A549 (cell line): Measurements from ENCODE around the gene NXPH4. TPM values are rescaled to one million over a fixed set of nuclear protein-coding genes. Genes with fewer than 3 reads are reported as not detected.

ENCODE experiments used
- ATAC-seq, 2 experiments: fragments of 200-7000 bp in 1 of 2; fragments of >200 bp in 1 of 2; cut with Nextera tagmentation in 1 of 2; cut with Tn5 transposase in 1 of 2; 3 replicates each; pipeline versions ENCODE4 v1.8.0 to v1.9.1; 2018 to 2020; ENCODE audit warnings: mild to moderate bottlenecking in 1 of 2, moderate library complexity in 1 of 2
- CTCF ChIA-PET: fragments of 300-600 bp; sonication (Branson Sonifier 250); formaldehyde crosslinking; extraction: SDS; loops from one replicate; lab custom pipeline; 2021; ENCODE audit warnings: antibody characterized with exemption, inconsistent platforms; lab: Yijun Ruan, JAX
- POLR2A ChIA-PET: fragments of 350-600 bp; formaldehyde crosslinking; extraction: SDS; loops from one replicate; lab custom pipeline; 2021; ENCODE audit warnings: antibody characterized with exemption, inconsistent platforms; lab: Yijun Ruan, JAX
- DNase-seq, 2 experiments: peaks; one replicate each; pipeline versions ENCODE4 v3.0.0 to v3.0.0-alpha.2; 2011 to 2016; ENCODE audit warnings: low read depth in 1 of 2, low spot score in 1 of 2
- FAIRE-seq: peaks from 2 replicates; lab custom pipeline; 2011; peaks lifted over from hg19 to GRCh38; lab: Jason Lieb, UNC
- H3K27ac ChIP-seq, 2 experiments: fragments of >200 bp; sonication (Bioruptor Twin); formaldehyde crosslinking; 3 replicates each; pipeline ENCODE4 v1.5.1; 2016 to 2017
- H3K4me1 ChIP-seq: fragments of >200 bp; sonication (Bioruptor Twin); formaldehyde crosslinking; 3 replicates; pipeline ENCODE4 v1.6.1; 2016
- H3K4me2 ChIP-seq: fragments of >200 bp; sonication (Bioruptor Twin); formaldehyde crosslinking; 3 replicates; pipeline ENCODE4 v1.6.1; 2016
- H3K4me3 ChIP-seq: fragments of >200 bp; sonication (Bioruptor Twin); formaldehyde crosslinking; 3 replicates; pipeline ENCODE4 v1.5.1; 2016
- H3K9me3 ChIP-seq: fragments of >200 bp; sonication (Bioruptor Twin); formaldehyde crosslinking; 3 replicates; pipeline ENCODE4 v1.6.1; 2016
- CBX2 ChIP-seq: fragments of 200-600 bp; sonication (generic); IDR thresholded peaks from 2 replicates; pipeline ENCODE4 v1.6.1; 2016; ENCODE audit warnings: low read depth, mild to moderate bottlenecking, borderline replicate concordance
- CBX8 ChIP-seq: fragments of 200-600 bp; sonication (generic); IDR thresholded peaks from 2 replicates; pipeline ENCODE4 v1.6.1; 2016
- EHF ChIP-seq: fragments of 250-450 bp; sonication (Bioruptor Pico); IDR thresholded peaks from 2 replicates; pipeline ENCODE4 v1.5.0; 2020; ENCODE audit warnings: mild to moderate bottlenecking
- EHMT2 ChIP-seq: fragments of 200-600 bp; sonication (generic); IDR thresholded peaks from 2 replicates; pipeline ENCODE4 v1.6.1; 2016; ENCODE audit warnings: antibody characterized with exemption, low read depth, mild to moderate bottlenecking, moderate library complexity
- EP300 ChIP-seq, 2 experiments: fragments of >200 bp; sonication (Bioruptor Twin); formaldehyde crosslinking; IDR thresholded peaks; 2 replicates in 1 of 2; 3 replicates in 1 of 2; pipeline ENCODE4 v1.6.1; 2016 to 2017
- FOXS1 ChIP-seq: fragments of 250-450 bp; sonication (Bioruptor Pico); IDR thresholded peaks from 2 replicates; pipeline ENCODE4 v1.5.0; 2020; ENCODE audit warnings: mild to moderate bottlenecking, moderate library complexity
- HEYL ChIP-seq: fragments of 250-450 bp; sonication (Bioruptor Pico); IDR thresholded peaks from 2 replicates; pipeline ENCODE4 v1.8.0; 2021; ENCODE audit warnings: mild to moderate bottlenecking, moderate library complexity
- HOXB5 ChIP-seq: fragments of 250-450 bp; sonication (Bioruptor Pico); IDR thresholded peaks from 2 replicates; pipeline ENCODE4 v1.5.0; 2020; ENCODE audit warnings: mild to moderate bottlenecking, moderate library complexity
- JUN ChIP-seq, 2 experiments: fragments of >200 bp; sonication (Bioruptor Twin); formaldehyde crosslinking; IDR thresholded peaks; 2 replicates in 1 of 2; 3 replicates in 1 of 2; pipeline ENCODE4 v1.6.1; 2016 to 2017
- NPAS2 ChIP-seq: fragments of 250-450 bp; sonication (Bioruptor Pico); IDR thresholded peaks from 2 replicates; pipeline ENCODE4 v1.8.0; 2022; ENCODE audit warnings: mild to moderate bottlenecking, moderate library complexity, borderline replicate concordance
- POLR2A ChIP-seq: IDR thresholded peaks from 2 replicates; pipeline ENCODE4 v1.6.1; 2012; ENCODE audit warnings: mild to moderate bottlenecking, low read length
- POLR2AphosphoS2 ChIP-seq: conservative IDR thresholded peaks from 2 replicates; pipeline ENCODE4 v1.6.1; 2012; ENCODE audit warnings: low read length, improper control_type of control experiment, inconsistent platforms
- RFX5 ChIP-seq: fragments of 450-650 bp; IDR thresholded peaks from 2 replicates; pipeline ENCODE4 v1.7.1; 2014; ENCODE audit warnings: antibody characterized with exemption, mild to moderate bottlenecking, moderate library complexity
- SREBF2 ChIP-seq: fragments of 450-650 bp; IDR thresholded peaks from 2 replicates; pipeline ENCODE4 v1.6.1; 2014; ENCODE audit warnings: mild to moderate bottlenecking, moderate library complexity
- TFCP2L1 ChIP-seq: fragments of 250-450 bp; sonication (Bioruptor Pico); IDR thresholded peaks from 2 replicates; pipeline ENCODE4 v1.5.0; 2021; ENCODE audit warnings: mild to moderate bottlenecking
- TP53 ChIP-seq: fragments of 250-450 bp; sonication (Bioruptor Pico); IDR thresholded peaks from 2 replicates; pipeline ENCODE4 v1.5.0; 2021; ENCODE audit warnings: mild to moderate bottlenecking, moderate library complexity
- ZNF302 ChIP-seq: fragments of 250-450 bp; sonication (Bioruptor Pico); IDR thresholded peaks from 2 replicates; pipeline ENCODE4 v1.9.0; 2021; ENCODE audit warnings: inconsistent platforms, mild to moderate bottlenecking, moderate library complexity
- WGBS: methylation state at CpG from one replicate; pipeline ENCODE4 v1.1.6; 2017; ENCODE audit errors: missing lambda C conversion rate; 5-methylcytosine and 5-hydroxymethylcytosine counted together
- polyA plus RNA-seq, 4 experiments: library from polyadenylated mRNA; depleted of rRNA in 3 of 4; stranded (reverse); fragments of >200 nt; fragmentation: RNase III in 1 of 4; extraction: RNeasy Plus Mini Kit Qiagen cat#74134 plus additional on column Dnase treatment in 1 of 4; gene quantifications; 2 replicates in 3 of 4; 3 replicates in 1 of 4; pipeline ENCODE4 v1.2.3, GENCODE V29; 2011 to 2017
- TF ChIP-seq, protein P1 (sequence below): IDR thresholded peaks from 2 replicates; pipeline ENCODE4 v1.6.1; 2012; ENCODE audit warnings: low read depth, borderline replicate concordance
- TF ChIP-seq, protein P2 (sequence below): fragments of 150-350 bp; IDR thresholded peaks from 2 replicates; pipeline ENCODE4 v1.6.1; 2014; ENCODE audit warnings: low read depth, mild to moderate bottlenecking, low read length
- TF ChIP-seq, protein P3 (sequence below): IDR thresholded peaks from 2 replicates; pipeline ENCODE4 v1.6.1; 2012
- TF ChIP-seq, protein P4 (sequence below): fragments of 450-650 bp; IDR thresholded peaks from 2 replicates; pipeline ENCODE4 v1.6.1; 2014; ENCODE audit warnings: antibody characterized with exemption
- TF ChIP-seq, protein P5 (sequence below): IDR thresholded peaks from 2 replicates; pipeline ENCODE4 v1.6.1; 2012
- TF ChIP-seq, protein P6 (sequence below): fragments of >200 bp; sonication (Bioruptor Twin); formaldehyde crosslinking; IDR thresholded peaks from 3 replicates; pipeline ENCODE4 v1.6.1; 2016

Gene NXPH4
- polyA plus RNA-seq, 2 of the 4 experiments (the other 2 are of a cell fraction): 0.52 to 3.5 TPM

DNA sequence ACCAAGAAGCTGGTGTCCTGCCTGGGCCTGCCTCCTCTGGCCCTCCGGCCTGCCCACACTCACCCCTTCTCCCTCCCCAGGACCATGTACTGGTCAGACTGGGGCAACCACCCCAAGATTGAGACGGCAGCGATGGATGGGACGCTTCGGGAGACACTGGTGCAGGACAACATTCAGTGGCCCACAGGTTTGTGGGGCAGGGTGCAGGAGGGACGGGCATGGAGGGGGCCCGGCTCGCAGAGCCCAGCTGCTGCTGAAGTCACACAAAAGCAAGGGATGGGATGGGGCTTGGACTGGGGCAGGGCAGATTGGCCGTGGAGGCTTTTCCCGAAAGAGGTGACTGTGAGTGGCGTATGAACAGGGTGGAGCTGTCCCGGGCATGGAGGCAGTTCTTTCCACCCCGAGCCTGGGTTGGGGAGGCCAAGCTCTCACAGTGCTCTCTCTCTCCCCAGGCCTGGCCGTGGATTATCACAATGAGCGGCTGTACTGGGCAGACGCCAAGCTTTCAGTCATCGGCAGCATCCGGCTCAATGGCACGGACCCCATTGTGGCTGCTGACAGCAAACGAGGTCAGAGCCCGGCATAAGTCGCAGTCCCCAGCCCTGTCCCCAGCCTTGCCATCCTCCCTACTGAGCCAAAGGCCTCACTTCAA lies 7.8 kb upstream of the NXPH4 start (continued):
- TF ChIP-seq, protein P1, sequence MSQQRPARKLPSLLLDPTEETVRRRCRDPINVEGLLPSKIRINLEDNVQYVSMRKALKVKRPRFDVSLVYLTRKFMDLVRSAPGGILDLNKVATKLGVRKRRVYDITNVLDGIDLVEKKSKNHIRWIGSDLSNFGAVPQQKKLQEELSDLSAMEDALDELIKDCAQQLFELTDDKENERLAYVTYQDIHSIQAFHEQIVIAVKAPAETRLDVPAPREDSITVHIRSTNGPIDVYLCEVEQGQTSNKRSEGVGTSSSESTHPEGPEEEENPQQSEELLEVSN: no peak
- TF ChIP-seq FOXS1 (CRISPR knock-in tag) (no peak), HEYL (CRISPR knock-in tag) (no peak), POLR2A (no peak)
- TF ChIP-seq, all 56 proteins: peak for 0

DNA sequence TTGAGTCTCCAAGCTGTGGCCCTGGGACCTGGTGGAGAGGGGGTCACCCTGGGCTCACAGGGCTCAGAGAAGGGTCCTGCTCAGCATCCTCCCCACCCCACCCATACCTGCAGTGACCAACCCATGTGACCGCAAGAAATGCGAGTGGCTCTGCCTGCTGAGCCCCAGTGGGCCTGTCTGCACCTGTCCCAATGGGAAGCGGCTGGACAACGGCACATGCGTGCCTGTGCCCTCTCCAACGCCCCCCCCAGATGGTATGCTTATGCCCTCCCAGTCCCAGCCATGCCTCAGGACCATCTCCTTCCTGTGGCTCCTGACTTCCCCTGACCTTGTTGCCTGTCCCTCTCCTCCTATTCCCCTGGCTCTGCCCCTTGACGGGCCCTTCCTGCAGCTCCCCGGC lies 6.7 kb upstream of the NXPH4 start:
- no peak for TF ChIP-seq EHF (CRISPR knock-in tag)
- TF ChIP-seq, protein P2, sequence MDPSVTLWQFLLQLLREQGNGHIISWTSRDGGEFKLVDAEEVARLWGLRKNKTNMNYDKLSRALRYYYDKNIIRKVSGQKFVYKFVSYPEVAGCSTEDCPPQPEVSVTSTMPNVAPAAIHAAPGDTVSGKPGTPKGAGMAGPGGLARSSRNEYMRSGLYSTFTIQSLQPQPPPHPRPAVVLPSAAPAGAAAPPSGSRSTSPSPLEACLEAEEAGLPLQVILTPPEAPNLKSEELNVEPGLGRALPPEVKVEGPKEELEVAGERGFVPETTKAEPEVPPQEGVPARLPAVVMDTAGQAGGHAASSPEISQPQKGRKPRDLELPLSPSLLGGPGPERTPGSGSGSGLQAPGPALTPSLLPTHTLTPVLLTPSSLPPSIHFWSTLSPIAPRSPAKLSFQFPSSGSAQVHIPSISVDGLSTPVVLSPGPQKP: no peak
- no peak for TF ChIP-seq POLR2AphosphoS2
- no peak for TF ChIP-seq TFCP2L1
- TF ChIP-seq SREBF2: no peak
- TF ChIP-seq CBX8: no peak
- TF ChIP-seq, protein P3, sequence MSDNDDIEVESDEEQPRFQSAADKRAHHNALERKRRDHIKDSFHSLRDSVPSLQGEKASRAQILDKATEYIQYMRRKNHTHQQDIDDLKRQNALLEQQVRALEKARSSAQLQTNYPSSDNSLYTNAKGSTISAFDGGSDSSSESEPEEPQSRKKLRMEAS: no peak
- TF ChIP-seq NPAS2 (CRISPR knock-in tag): no peak
- TF ChIP-seq, protein P4, sequence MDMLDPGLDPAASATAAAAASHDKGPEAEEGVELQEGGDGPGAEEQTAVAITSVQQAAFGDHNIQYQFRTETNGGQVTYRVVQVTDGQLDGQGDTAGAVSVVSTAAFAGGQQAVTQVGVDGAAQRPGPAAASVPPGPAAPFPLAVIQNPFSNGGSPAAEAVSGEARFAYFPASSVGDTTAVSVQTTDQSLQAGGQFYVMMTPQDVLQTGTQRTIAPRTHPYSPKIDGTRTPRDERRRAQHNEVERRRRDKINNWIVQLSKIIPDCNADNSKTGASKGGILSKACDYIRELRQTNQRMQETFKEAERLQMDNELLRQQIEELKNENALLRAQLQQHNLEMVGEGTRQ: no peak
- no peak for TF ChIP-seq EP300 (IDR thresholded peaks at IDR 0.05)
- TF ChIP-seq, protein P5, sequence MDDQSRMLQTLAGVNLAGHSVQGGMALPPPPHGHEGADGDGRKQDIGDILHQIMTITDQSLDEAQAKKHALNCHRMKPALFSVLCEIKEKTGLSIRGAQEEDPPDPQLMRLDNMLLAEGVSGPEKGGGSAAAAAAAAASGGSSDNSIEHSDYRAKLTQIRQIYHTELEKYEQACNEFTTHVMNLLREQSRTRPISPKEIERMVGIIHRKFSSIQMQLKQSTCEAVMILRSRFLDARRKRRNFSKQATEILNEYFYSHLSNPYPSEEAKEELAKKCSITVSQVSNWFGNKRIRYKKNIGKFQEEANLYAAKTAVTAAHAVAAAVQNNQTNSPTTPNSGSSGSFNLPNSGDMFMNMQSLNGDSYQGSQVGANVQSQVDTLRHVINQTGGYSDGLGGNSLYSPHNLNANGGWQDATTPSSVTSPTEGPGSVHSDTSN: no peak
- no peak for TF ChIP-seq CBX2
- TF ChIP-seq RFX5: no peak
- TF ChIP-seq JUN (IDR thresholded peaks at IDR 0.05): no peak
- TF ChIP-seq, protein P6, sequence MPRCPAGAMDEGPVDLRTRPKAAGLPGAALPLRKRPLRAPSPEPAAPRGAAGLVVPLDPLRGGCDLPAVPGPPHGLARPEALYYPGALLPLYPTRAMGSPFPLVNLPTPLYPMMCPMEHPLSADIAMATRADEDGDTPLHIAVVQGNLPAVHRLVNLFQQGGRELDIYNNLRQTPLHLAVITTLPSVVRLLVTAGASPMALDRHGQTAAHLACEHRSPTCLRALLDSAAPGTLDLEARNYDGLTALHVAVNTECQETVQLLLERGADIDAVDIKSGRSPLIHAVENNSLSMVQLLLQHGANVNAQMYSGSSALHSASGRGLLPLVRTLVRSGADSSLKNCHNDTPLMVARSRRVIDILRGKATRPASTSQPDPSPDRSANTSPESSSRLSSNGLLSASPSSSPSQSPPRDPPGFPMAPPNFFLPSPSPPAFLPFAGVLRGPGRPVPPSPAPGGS: no peak
- TF ChIP-seq HOXB5: no peak
- TF ChIP-seq TP53 (CRISPR knock-in tag): no peak
- TF ChIP-seq EHMT2: no peak
- no peak for TF ChIP-seq ZNF302
- WGBS: 82% methylated on average over 8 of the region's 8 CpGs
- no peak for DNase-seq

More for the DNA sequence above, 6.7 kb upstream of the NXPH4 start:
- CTCF ChIA-PET: interaction anchor here (4.6 kb wide), 1 partner anchor 30 kb away, joined by 27 read pairs; no protein-coding TSS in a partner anchor
- Histone ChIP-seq H3K4me1 (peaks cover 13% of the 10 kb centered on the region), H3K4me3 (no peak overlapping the region), H3K4me2 (no peak overlapping the region), H3K9me3 (no peaks in the 10 kb centered on the region), H3K27ac (no peak overlapping the region)
- POLR2A ChIA-PET: no interaction called here
- ATAC-seq: no peak
- FAIRE-seq: no peak
